GM23338 (cell line): ENCODE data around the gene METRNL. TPM values are rescaled to one million over a fixed set of nuclear protein-coding genes. Genes with fewer than 3 reads are reported as not detected.

Experiments
- ATAC-seq: fragments of 200-7000 bp; cut with Tn5 transposase; 3 replicates; pipeline ENCODE4 v1.9.1; 2020
- DNase-seq: peaks from one replicate; pipeline ENCODE4 v3.0.0-alpha.2; 2015; ENCODE audit warnings: low spot score
- H2AFZ ChIP-seq: fragments of 200-600 bp; sonication (generic); 2 replicates; pipeline ENCODE4 v1.8.0; 2016; ENCODE audit warnings: antibody characterized with exemption, mild to moderate bottlenecking, moderate library complexity
- H3F3A ChIP-seq: fragments of 200-600 bp; sonication (generic); replicated peaks from 2 replicates; pipeline ENCODE4 v1.8.0; 2017; ENCODE audit warnings: antibody characterized with exemption, mixed run types, low read depth
- H3K27ac ChIP-seq: fragments of 200-600 bp; sonication (generic); 2 replicates; pipeline ENCODE4 v1.6.1; 2016; ENCODE audit warnings: low read depth
- H3K27me3 ChIP-seq: fragments of 200-600 bp; sonication (generic); 2 replicates; pipeline ENCODE4 v1.8.0; 2016; ENCODE audit warnings: mild to moderate bottlenecking, mixed run types, moderate library complexity; ENCODE audit not compliant: insufficient read depth
- H3K36me3 ChIP-seq: fragments of 200-600 bp; sonication (generic); 2 replicates; pipeline ENCODE4 v1.8.0; 2016; ENCODE audit warnings: mild to moderate bottlenecking; ENCODE audit not compliant: insufficient read depth
- H3K4me1 ChIP-seq: fragments of 200-600 bp; sonication (generic); 2 replicates; pipeline ENCODE4 v1.8.0; 2016; ENCODE audit warnings: mild to moderate bottlenecking, moderate library complexity; ENCODE audit not compliant: insufficient read depth
- H3K4me2 ChIP-seq: fragments of 200-600 bp; sonication (generic); 2 replicates; pipeline ENCODE4 v1.7.1; 2017; ENCODE audit warnings: mixed run types
- H3K4me3 ChIP-seq: fragments of 200-600 bp; sonication (generic); 2 replicates; pipeline ENCODE4 v1.6.1; 2016; ENCODE audit warnings: mixed run types
- H3K79me2 ChIP-seq: fragments of 200-600 bp; sonication (generic); replicated peaks from 2 replicates; pipeline ENCODE4 v1.8.0; 2017; ENCODE audit warnings: mild to moderate bottlenecking; ENCODE audit not compliant: insufficient read depth
- H3K9me2 ChIP-seq: fragments of 200-600 bp; sonication (generic); 2 replicates; pipeline ENCODE4 v1.8.0; 2017; ENCODE audit not compliant: insufficient read depth
- H4K20me1 ChIP-seq: fragments of 200-600 bp; sonication (generic); replicated peaks from 2 replicates; pipeline ENCODE4 v1.8.0; 2017; ENCODE audit warnings: mild to moderate bottlenecking; ENCODE audit not compliant: insufficient read depth
- H3K27ac Mint-ChIP-seq: 2 replicates; pipeline ENCODE4 v1.8.0; 2020; ENCODE audit warnings: inconsistent platforms, mild to moderate bottlenecking, moderate library complexity, mixed read lengths
- H3K27me3 Mint-ChIP-seq: 3 replicates; pipeline ENCODE4 v1.8.0; 2022; ENCODE audit warnings: low read depth, mild to moderate bottlenecking, moderate library complexity, mixed read lengths, inconsistent platforms; ENCODE audit not compliant: insufficient read depth, poor library complexity
- H3K36me3 Mint-ChIP-seq: 3 replicates; pipeline ENCODE4 v1.8.0; 2021; ENCODE audit warnings: low read depth, mild to moderate bottlenecking, inconsistent platforms, moderate library complexity, mixed read lengths
- H3K4me1 Mint-ChIP-seq: 3 replicates; pipeline ENCODE4 v1.8.0; 2020; ENCODE audit warnings: mild to moderate bottlenecking, inconsistent platforms, mixed read lengths
- H3K4me3 Mint-ChIP-seq: 3 replicates; pipeline ENCODE4 v1.8.0; 2021; ENCODE audit warnings: moderate library complexity, mild to moderate bottlenecking, inconsistent platforms, mixed read lengths
- H3K9me3 Mint-ChIP-seq: 3 replicates; pipeline ENCODE4 v1.8.0; 2020; ENCODE audit warnings: moderate library complexity, mild to moderate bottlenecking, inconsistent platforms, mixed read lengths
- CREB1 ChIP-seq: fragments of 250-450 bp; sonication (Bioruptor Pico); IDR thresholded peaks from 2 replicates; pipeline ENCODE4 v1.5.0; 2020; ENCODE audit warnings: low read depth, mild to moderate bottlenecking, moderate library complexity
- CTCF ChIP-seq, 2 experiments: fragments of 200-600 bp in 1 of 2; sonication (generic) in 1 of 2; conservative IDR thresholded peaks; 2 replicates each; pipeline versions ENCODE4 v1.5.1 to v1.6.1; 2016 to 2017; ENCODE audit warnings: antibody characterized with exemption in 2 of 2, low read depth in 2 of 2, mild to moderate bottlenecking in 2 of 2, moderate library complexity in 1 of 2
- EZH2 ChIP-seq: fragments of 200-600 bp; sonication (generic); IDR thresholded peaks from one replicate; pipeline ENCODE4 v1.8.0; 2017; ENCODE audit warnings: antibody characterized with exemption, mild to moderate bottlenecking, low read depth; ENCODE audit not compliant: unreplicated experiment
- EZH2phosphoT487 ChIP-seq: fragments of 200-600 bp; sonication (generic); IDR thresholded peaks from one replicate; pipeline ENCODE4 v1.8.1; 2018; ENCODE audit warnings: antibody characterized with exemption; ENCODE audit not compliant: unreplicated experiment
- NANOG ChIP-seq: IDR thresholded peaks from 2 replicates; pipeline ENCODE4 v1.6.1; 2016; ENCODE audit warnings: antibody characterized with exemption, borderline replicate concordance
- POLR2AphosphoS5 ChIP-seq: IDR thresholded peaks from 2 replicates; pipeline ENCODE4 v1.6.1; 2016; ENCODE audit warnings: antibody characterized with exemption, low read depth
- STAT1 ChIP-seq: IDR thresholded peaks from one replicate; pipeline ENCODE4 v1.6.1; 2016; ENCODE audit warnings: antibody characterized with exemption; ENCODE audit not compliant: unreplicated experiment
- ZNF114 ChIP-seq: fragments of 250-450 bp; sonication (Bioruptor Pico); IDR thresholded peaks from 2 replicates; pipeline ENCODE4 v1.5.0; 2020; ENCODE audit warnings: mild to moderate bottlenecking, moderate library complexity
- ZNF462 ChIP-seq: fragments of 250-450 bp; sonication (Bioruptor Pico); IDR thresholded peaks from 2 replicates; pipeline ENCODE4 v1.5.0; 2020; ENCODE audit warnings: mild to moderate bottlenecking, moderate library complexity
- polyA plus RNA-seq: library from polyadenylated mRNA; unstranded; fragments of >200 nt; fragmentation: Nextera tagmentation; extraction: Ambion mirVana; gene quantifications from 2 replicates; pipeline ENCODE4 v1.2.1, GENCODE V29; 2016
- total RNA-seq: library from RNA; depleted of rRNA; stranded (reverse); fragments of >200 nt; shearing (Covaris generic); gene quantifications from 2 replicates; pipeline ENCODE4 v1.2.3, GENCODE V29; 2014
- TF ChIP-seq, protein P1 (sequence below): IDR thresholded peaks from one replicate; pipeline ENCODE4 v1.6.1; 2018; ENCODE audit warnings: antibody characterized with exemption; ENCODE audit not compliant: unreplicated experiment

METRNL gene
- total and polyA plus RNA-seq, 2 experiments from 2014 or later, result 12.2 to 20.2 TPM

DNA sequence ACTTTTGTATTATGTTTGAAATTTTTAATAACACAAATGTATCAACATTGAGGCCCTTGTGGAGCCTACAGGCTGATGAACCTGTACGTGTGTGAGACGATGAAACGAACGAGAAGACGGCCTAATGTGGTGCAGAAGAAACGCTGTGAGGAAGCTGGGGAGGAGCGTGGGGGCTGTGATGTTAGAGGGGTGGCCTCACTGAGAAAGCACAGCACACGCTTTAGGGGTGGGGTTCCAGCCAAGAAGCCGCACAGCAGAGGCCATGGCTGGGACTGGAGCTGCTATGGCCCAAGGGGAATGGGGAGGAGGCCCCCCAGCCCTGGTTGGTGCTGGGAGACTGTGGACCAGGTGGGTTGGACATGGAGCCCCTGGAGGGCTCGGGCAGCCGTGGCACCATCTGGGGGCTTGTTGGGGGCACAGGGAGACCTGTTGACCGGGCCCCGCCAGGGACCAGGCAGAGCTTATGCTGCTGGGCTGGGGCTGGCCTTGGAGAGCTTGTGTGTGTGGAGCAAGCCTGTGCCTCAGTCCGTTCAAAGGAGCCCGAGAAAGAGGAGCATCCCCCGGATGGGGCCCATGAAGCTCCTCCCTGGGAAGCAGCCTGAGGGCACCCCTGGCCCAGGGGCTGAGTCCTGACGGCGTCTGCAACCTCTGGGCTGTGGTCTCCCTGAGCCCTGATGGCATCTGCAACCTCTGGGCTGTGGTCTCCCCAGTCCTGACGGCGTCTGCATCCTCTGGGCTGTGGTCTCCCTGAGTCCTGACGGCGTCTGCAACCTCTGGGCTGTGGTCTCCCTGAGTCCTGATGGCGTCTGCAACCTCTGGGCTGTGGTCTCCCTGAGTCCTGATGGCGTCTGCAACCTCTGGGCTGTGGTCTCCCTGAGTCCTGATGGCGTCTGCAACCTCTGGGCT, 44.7 kb downstream of the METRNL start (continued):
- no peak for TF ChIP-seq CTCF (conservative IDR thresholded peaks at IDR 0.05; ENCODE audit: low read depth in 2 of 2)
- no peak for TF ChIP-seq EZH2
- no peak for TF ChIP-seq NANOG
- TF ChIP-seq STAT1, result no peak
- no peak for TF ChIP-seq POLR2AphosphoS5
- no peak for TF ChIP-seq EZH2phosphoT487
- no peak for TF ChIP-seq ZNF114 (CRISPR knock-in tag)

DNA sequence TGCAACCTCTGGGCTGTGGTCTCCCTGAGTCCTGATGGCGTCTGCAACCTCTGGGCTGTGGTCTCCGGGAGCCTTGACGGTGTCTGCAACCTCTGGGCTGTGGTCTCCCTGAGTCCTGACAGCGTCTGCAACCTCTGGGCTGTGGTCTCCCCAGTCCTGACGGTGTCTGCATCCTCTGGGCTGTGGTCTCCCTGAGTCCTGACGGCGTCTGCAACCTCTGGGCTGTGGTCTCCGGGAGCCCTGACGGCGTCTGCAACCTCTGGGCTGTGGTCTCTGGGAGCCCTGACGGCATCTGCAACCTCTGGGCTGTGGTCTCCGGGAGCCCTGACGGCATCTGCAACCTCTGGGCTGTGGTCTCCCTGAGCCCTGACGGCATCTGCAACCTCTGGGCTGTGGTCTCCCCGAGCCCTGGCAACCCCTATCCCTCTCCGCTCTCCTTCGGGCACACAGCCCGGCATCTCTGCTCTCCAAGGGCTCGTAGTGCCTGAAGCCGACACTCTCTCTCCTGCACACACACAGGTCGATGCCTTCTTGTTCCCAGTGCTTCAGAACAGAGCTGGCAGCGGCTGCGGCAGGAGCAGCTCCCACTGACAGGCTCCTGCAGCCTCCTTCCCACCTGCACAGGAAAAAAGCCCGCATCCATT, 45.6 kb downstream of the METRNL start:
- Mint-ChIP-seq H3K27ac (no peak overlapping the region), H3K9me3 (peaks cover 5% of the 10 kb centered on the region; the same call in 2 of the 3 replicates), H3K4me3 (no peak overlapping the region), H3K4me1 (peaks cover 12% of the 10 kb centered on the region), H3K27me3 (peaks cover 22% of the 10 kb centered on the region), H3K36me3 (no peaks in the 10 kb centered on the region; the same call in 2 of the 3 replicates)
- Histone ChIP-seq H3K4me2 (no peak overlapping the region), H2AFZ (no peak overlapping the region), H3K4me3 (no peak overlapping the region), H4K20me1 (no peaks in the 10 kb centered on the region), H3K79me2 (no peaks in the 10 kb centered on the region), H3K9me2 (no peaks in the 10 kb centered on the region), H3K27me3 (no peaks in the 10 kb centered on the region; the same call in 1 of the 2 replicates), H3K27ac (no peak overlapping the region), H3K36me3 (no peaks in the 10 kb centered on the region), H3K4me1 (0 out of 2 replicates have a peak, but pooled peaks cover 6% of the 10 kb centered on the region), H3F3A (no peaks in the 10 kb centered on the region; the same call in 1 of the 2 replicates)
- no peak for ATAC-seq
- DNase-seq, result no peak
- TF ChIP-seq CREB1, result no peak
- TF ChIP-seq EZH2phosphoT487, result no peak
- TF ChIP-seq, protein P1, sequence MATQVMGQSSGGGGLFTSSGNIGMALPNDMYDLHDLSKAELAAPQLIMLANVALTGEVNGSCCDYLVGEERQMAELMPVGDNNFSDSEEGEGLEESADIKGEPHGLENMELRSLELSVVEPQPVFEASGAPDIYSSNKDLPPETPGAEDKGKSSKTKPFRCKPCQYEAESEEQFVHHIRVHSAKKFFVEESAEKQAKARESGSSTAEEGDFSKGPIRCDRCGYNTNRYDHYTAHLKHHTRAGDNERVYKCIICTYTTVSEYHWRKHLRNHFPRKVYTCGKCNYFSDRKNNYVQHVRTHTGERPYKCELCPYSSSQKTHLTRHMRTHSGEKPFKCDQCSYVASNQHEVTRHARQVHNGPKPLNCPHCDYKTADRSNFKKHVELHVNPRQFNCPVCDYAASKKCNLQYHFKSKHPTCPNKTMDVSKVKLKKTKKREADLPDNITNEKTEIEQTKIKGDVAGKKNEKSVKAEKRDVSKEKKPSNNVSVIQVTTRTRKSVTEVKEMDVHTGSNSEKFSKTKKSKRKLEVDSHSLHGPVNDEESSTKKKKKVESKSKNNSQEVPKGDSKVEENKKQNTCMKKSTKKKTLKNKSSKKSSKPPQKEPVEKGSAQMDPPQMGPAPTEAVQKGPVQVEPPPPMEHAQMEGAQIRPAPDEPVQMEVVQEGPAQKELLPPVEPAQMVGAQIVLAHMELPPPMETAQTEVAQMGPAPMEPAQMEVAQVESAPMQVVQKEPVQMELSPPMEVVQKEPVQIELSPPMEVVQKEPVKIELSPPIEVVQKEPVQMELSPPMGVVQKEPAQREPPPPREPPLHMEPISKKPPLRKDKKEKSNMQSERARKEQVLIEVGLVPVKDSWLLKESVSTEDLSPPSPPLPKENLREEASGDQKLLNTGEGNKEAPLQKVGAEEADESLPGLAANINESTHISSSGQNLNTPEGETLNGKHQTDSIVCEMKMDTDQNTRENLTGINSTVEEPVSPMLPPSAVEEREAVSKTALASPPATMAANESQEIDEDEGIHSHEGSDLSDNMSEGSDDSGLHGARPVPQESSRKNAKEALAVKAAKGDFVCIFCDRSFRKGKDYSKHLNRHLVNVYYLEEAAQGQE, result no peak
- no peak for TF ChIP-seq EZH2
- no peak for TF ChIP-seq STAT1
- TF ChIP-seq ZNF462 (CRISPR knock-in tag), result no peak
